ENCODE measurements around the gene FANCE. TPM values are rescaled to one million over a fixed set of nuclear protein-coding genes. Genes with fewer than 3 reads are reported as not detected.
"Not testable (repeated sequence)": the region's sequence is repeated elsewhere in the genome, so short reads cannot be mapped to it uniquely, and the experiment has no call there.

The FANCE gene
- total RNA-seq, 1 experiment from 2014 or later: 16.1 TPM

DNA sequence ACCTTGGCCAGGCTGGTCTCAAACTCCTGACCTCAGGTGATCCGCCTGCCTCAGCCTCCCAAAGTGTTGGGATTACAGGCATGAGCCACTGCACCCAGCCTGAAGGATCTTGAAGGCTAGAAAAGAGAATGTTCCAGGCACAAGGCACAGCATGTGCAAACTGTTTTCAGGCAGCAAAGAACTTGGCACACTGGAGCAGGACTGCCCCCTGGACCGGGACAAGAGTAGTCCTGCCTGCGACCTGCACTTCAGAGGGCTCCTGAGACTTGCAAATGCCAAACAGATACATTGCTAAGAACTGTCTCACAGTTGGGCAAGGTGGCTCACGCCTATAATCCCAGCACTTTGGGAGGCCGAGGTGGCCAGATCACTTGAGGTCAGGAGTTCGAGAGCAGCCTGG is 63.8 kb downstream of the FANCE start:
- H3K4me1 ChIP-seq (ENCODE audit: control insufficient read depth in 1 of 2, insufficient read depth in 2 of 2, low read length in 2 of 2); DNase-seq (ENCODE audit: low read depth, low spot score); H3K9ac ChIP-seq (ENCODE audit: low read length); H4K20me1 ChIP-seq (ENCODE audit: insufficient read depth); BruUV-seq (replicated peaks); H3K27ac ChIP-seq (ENCODE audit: low read depth, low read length); H3K4me2 ChIP-seq (ENCODE audit: low read length); intact Hi-C loops (cut with micrococcal nuclease); RAD21 ChIA-PET (ENCODE audit: low non-redundant PET in 1 of 2, low total read pairs in 2 of 2, uncharacterized antibody in 2 of 2, unreplicated experiment in 2 of 2); H3K9me3 ChIP-seq (ENCODE audit: control insufficient read depth in 1 of 2, insufficient read depth in 1 of 2, low read depth in 1 of 2, low read length in 2 of 2); POLR2A ChIA-PET; H2AFZ ChIP-seq (ENCODE audit: low read depth, low read length, poor library complexity, severe bottlenecking); H3K4me3 ChIP-seq (replicated peaks in 1 of 2; ENCODE audit: low read depth in 1 of 2, low read length in 2 of 2); H3K9me2 ChIP-seq (ENCODE audit: insufficient read depth); H3K36me3 ChIP-seq (ENCODE audit: control insufficient read depth in 1 of 2, insufficient read depth in 2 of 2, low read length in 2 of 2); H3K27me3 ChIP-seq (ENCODE audit: insufficient read depth, low read length); H3K79me2 ChIP-seq (ENCODE audit: insufficient read depth, low read length): not testable (repeated sequence)
- peak; percentile 64 for ATAC-seq
- CTCF ChIA-PET: interaction anchor here (0.7 kb wide), 1 partner anchor 253 kb away, joined by 4 read pairs; no protein-coding TSS in a partner anchor
- peak; percentile 66 for TF ChIP-seq RAD21 (IDR thresholded peaks at IDR 0.05; ENCODE audit: low read depth)
- TF ChIP-seq CBX3 (IDR thresholded peaks at IDR 0.05; ENCODE audit: low read depth): peak; percentile 40; the same call in 1 of the 2 replicates

Small RNA genes within 50 kb of the gene (microRNA-seq; reads per million reads assigned to microRNA genes)
- gene MIR7111 (ENCODE audit: borderline number of aligned reads): 5.2 reads per million, percentile 11 among the genes with 10 or more reads in this experiment

Other genes starting within 250 kb of the FANCE start
- gene SCUBE3, start 238.4 kb upstream of the FANCE start, total RNA-seq (2021; ENCODE audit: unreplicated experiment): 0.05 TPM
- gene ZNF76, start 192.6 kb upstream of the FANCE start, total RNA-seq (2021; ENCODE audit: unreplicated experiment): 47.5 TPM
- gene DEF6, start 154.5 kb upstream of the FANCE start, total RNA-seq (2021; ENCODE audit: unreplicated experiment): 40.4 TPM
- 38.4 TPM for gene PPARD, start 109.8 kb upstream of the FANCE start, total RNA-seq (2021; ENCODE audit: unreplicated experiment)
- gene RPL10A, start 16.1 kb downstream of the FANCE start, total RNA-seq (2021; ENCODE audit: unreplicated experiment): 1,981 TPM
- gene TEAD3, start 44.7 kb downstream of the FANCE start, total RNA-seq (2021; ENCODE audit: unreplicated experiment): 21.8 TPM
- not detected for gene TULP1, start 60.6 kb downstream of the FANCE start, total RNA-seq (2021; ENCODE audit: unreplicated experiment)
- 50.3 TPM for gene FKBP5, start 236.6 kb downstream of the FANCE start, total RNA-seq (2021; ENCODE audit: unreplicated experiment)

All from HCT116 (cell line).